HCT116 (cell line): ENCODE results near the gene MAL. TPM values are rescaled to one million over a fixed set of nuclear protein-coding genes. Genes with fewer than 3 reads are reported as not detected.

Experiments
- ATAC-seq: fragments of 200-7000 bp; cut with Tn5 transposase; 2 replicates; pipeline ENCODE4 v1.9.1; 2020; ENCODE audit warnings: mild to moderate bottlenecking, moderate library complexity
- BruUV-seq: library from RNA; stranded (reverse); fragments of 400-500 nt; replicated peaks from 2 replicates; lab custom pipeline; 2021; lab: Mats Ljungman, UMichigan
- CTCF ChIA-PET: fragments of 300-600 bp; sonication (Branson Sonifier 250); formaldehyde crosslinking; loops from one replicate; lab custom pipeline; 2021; ENCODE audit warnings: antibody characterized with exemption; lab: Charles Lee
- POLR2A ChIA-PET: fragments of 300-600, 350-600 bp; sonication (Branson Sonifier 250); formaldehyde crosslinking; loops from one replicate; lab custom pipeline; 2021; ENCODE audit warnings: antibody characterized with exemption; lab: Charles Lee
- RAD21 ChIA-PET, 2 experiments: fragments of 300-600 bp; sonication (Branson Sonifier 250); formaldehyde crosslinking; loops; one replicate each; lab custom pipeline; 2023; ENCODE audit warnings: low total read pairs in 2 of 2; ENCODE audit not compliant: uncharacterized antibody in 2 of 2, unreplicated experiment in 2 of 2, low non-redundant PET in 1 of 2; lab: Charles Lee
- DNase-seq: peaks from one replicate; pipeline ENCODE4 v3.0.0-alpha.2; 2010; ENCODE audit warnings: low read depth, low spot score
- H2AFZ ChIP-seq: fragments of 200-600 bp; shearing (Covaris generic), sonication (generic); 2 replicates; pipeline ENCODE4 v1.6.1; 2017; ENCODE audit warnings: low read depth, mixed run types, mixed read lengths, antibody characterized with exemption, low read length; ENCODE audit not compliant: poor library complexity, severe bottlenecking
- H3K27ac ChIP-seq: 2 replicates; pipeline ENCODE4 v1.5.1; 2012; ENCODE audit warnings: low read depth, low read length
- H3K27me3 ChIP-seq: fragments of 200-600 bp; sonication (generic); 2 replicates; pipeline ENCODE4 v1.6.1; 2016; ENCODE audit warnings: mixed run types, low read length, mixed read lengths; ENCODE audit not compliant: insufficient read depth
- H3K36me3 ChIP-seq, 2 experiments: fragments of 200-500 bp in 1 of 2; fragments of 200-600 bp in 1 of 2; sonication (Bioruptor generic) in 1 of 2; sonication (generic) in 1 of 2; 2 replicates each; pipeline versions ENCODE4 v1.5.1 to v1.6.1; 2014 to 2016; ENCODE audit warnings: low read length in 2 of 2, inconsistent platforms in 1 of 2, mixed read lengths in 1 of 2, mixed run types in 1 of 2; ENCODE audit not compliant: insufficient read depth in 2 of 2, control insufficient read depth in 1 of 2
- H3K4me1 ChIP-seq, 2 experiments: fragments of 200-600 bp in 1 of 2; sonication (generic) in 1 of 2; 2 replicates each; pipeline versions ENCODE4 v1.5.1 to v1.6.1; 2012 to 2017; ENCODE audit warnings: low read length in 2 of 2, inconsistent platforms in 1 of 2, mild to moderate bottlenecking in 1 of 2, mixed read lengths in 1 of 2, mixed run types in 1 of 2, moderate library complexity in 1 of 2; ENCODE audit not compliant: insufficient read depth in 2 of 2, control insufficient read depth in 1 of 2
- H3K4me2 ChIP-seq: fragments of 200-600 bp; sonication (generic); 2 replicates; pipeline ENCODE4 v1.6.1; 2017; ENCODE audit warnings: mixed run types, low read length, mixed read lengths
- H3K4me3 ChIP-seq, 2 experiments: fragments of 200-600 bp in 1 of 2; sonication (generic) in 1 of 2; replicated peaks in 1 of 2; 2 replicates each; pipeline ENCODE4 v1.5.1; 2011 to 2016; ENCODE audit warnings: low read length in 2 of 2, control low read depth in 1 of 2, low read depth in 1 of 2, mild to moderate bottlenecking in 1 of 2, mixed read lengths in 1 of 2, mixed run types in 1 of 2
- H3K79me2 ChIP-seq: fragments of 200-600 bp; sonication (generic); 2 replicates; pipeline ENCODE4 v1.6.1; 2017; ENCODE audit warnings: mild to moderate bottlenecking, mixed run types, low read length, moderate library complexity, mixed read lengths; ENCODE audit not compliant: insufficient read depth
- H3K9ac ChIP-seq: fragments of 200-600 bp; sonication (generic); 2 replicates; pipeline ENCODE4 v1.6.1; 2016; ENCODE audit warnings: low read length, mixed read lengths
- H3K9me2 ChIP-seq: fragments of 200-600 bp; sonication (generic), shearing (Covaris generic); 2 replicates; pipeline ENCODE4 v1.6.1; 2017; ENCODE audit warnings: mixed run types, mild to moderate bottlenecking, moderate library complexity; ENCODE audit not compliant: insufficient read depth
- H3K9me3 ChIP-seq, 2 experiments: fragments of 200-500 bp in 1 of 2; fragments of 200-600 bp in 1 of 2; sonication (Bioruptor generic) in 1 of 2; sonication (generic) in 1 of 2; 2 replicates each; pipeline ENCODE4 v1.6.1; 2014 to 2017; ENCODE audit warnings: low read length in 2 of 2, mixed read lengths in 2 of 2, inconsistent platforms in 1 of 2, low read depth in 1 of 2, mild to moderate bottlenecking in 1 of 2, mixed run types in 1 of 2, moderate library complexity in 1 of 2; ENCODE audit not compliant: control insufficient read depth in 1 of 2, insufficient read depth in 1 of 2
- H4K20me1 ChIP-seq: fragments of 200-600 bp; sonication (generic), shearing (Covaris generic); 2 replicates; pipeline ENCODE4 v1.6.1; 2017; ENCODE audit warnings: mixed run types, mild to moderate bottlenecking, moderate library complexity; ENCODE audit not compliant: insufficient read depth
- CEBPB ChIP-seq: IDR thresholded peaks from 2 replicates; pipeline ENCODE4 v1.6.1; 2012; ENCODE audit warnings: low read depth
- CTCF ChIP-seq, 3 experiments: fragments of 200-600 bp in 1 of 3; sonication (generic) in 1 of 3; IDR thresholded peaks in 2 of 3; conservative IDR thresholded peaks in 1 of 3; 2 replicates each; pipeline ENCODE4 v1.5.1; 2012 to 2017; ENCODE audit warnings: low read depth in 2 of 3, low read length in 2 of 3, antibody characterized with exemption in 1 of 3, borderline replicate concordance in 1 of 3, control low read depth in 1 of 3, mild to moderate bottlenecking in 1 of 3, mixed read lengths in 1 of 3, mixed run types in 1 of 3, moderate library complexity in 1 of 3; ENCODE audit not compliant: insufficient read depth in 1 of 3
- EGR1 ChIP-seq: IDR thresholded peaks from 2 replicates; pipeline ENCODE4 v1.6.1; 2012; ENCODE audit warnings: low read depth
- EZH2 ChIP-seq: fragments of 200-600 bp; sonication (generic); IDR thresholded peaks from 2 replicates; pipeline ENCODE4 v1.6.1; 2017; ENCODE audit warnings: antibody characterized with exemption, mixed run types
- FOSL1 ChIP-seq: IDR thresholded peaks from 2 replicates; pipeline ENCODE4 v1.6.1; 2012; ENCODE audit warnings: low read depth
- MAX ChIP-seq: IDR thresholded peaks from 2 replicates; pipeline ENCODE4 v1.6.1; 2012
- POLR2A ChIP-seq: IDR thresholded peaks from 2 replicates; pipeline ENCODE4 v1.7.0; 2011; ENCODE audit warnings: borderline replicate concordance; ENCODE audit not compliant: insufficient read depth, insufficient read length; ENCODE audit errors: extremely low read depth
- POLR2AphosphoS5 ChIP-seq: IDR thresholded peaks from 2 replicates; pipeline ENCODE4 v1.6.1; 2011; ENCODE audit warnings: mild to moderate bottlenecking, low read depth, low read length, moderate library complexity
- RAD21 ChIP-seq: IDR thresholded peaks from 2 replicates; pipeline ENCODE4 v1.6.1; 2012; ENCODE audit warnings: low read depth, mild to moderate bottlenecking
- SIN3A ChIP-seq: IDR thresholded peaks from 2 replicates; pipeline ENCODE4 v1.6.1; 2012; ENCODE audit warnings: low read depth
- SP1 ChIP-seq: IDR thresholded peaks from 2 replicates; pipeline ENCODE4 v1.6.1; 2012; ENCODE audit warnings: low read depth
- YY1 ChIP-seq: IDR thresholded peaks from 2 replicates; pipeline ENCODE4 v1.6.1; 2011; ENCODE audit warnings: low read length, low read depth, moderate library complexity, mild to moderate bottlenecking; ENCODE audit not compliant: insufficient replicate concordance; ENCODE audit errors: extremely low read depth
- ZFX ChIP-seq: fragments of 450-650 bp; IDR thresholded peaks from 2 replicates; pipeline ENCODE4 v1.6.1; 2017
- ZNF274 ChIP-seq: fragments of 200-500 bp; sonication (Bioruptor generic); IDR thresholded peaks from 2 replicates; pipeline ENCODE4 v1.6.1; 2014; ENCODE audit warnings: mild to moderate bottlenecking, low read depth, low read length, inconsistent platforms
- intact Hi-C: fragments of 100-400 bp; cut with micrococcal nuclease; formaldehyde crosslinking; loops from 2 replicates; pipeline ENCODE4 v1.10.0; 2022
- total RNA-seq: library from RNA; stranded (reverse); gene quantifications from one replicate; pipeline ENCODE4 v1.2.1, GENCODE V29; 2021; ENCODE audit not compliant: unreplicated experiment

Gene MAL
- total RNA-seq, 1 experiment from 2014 or later = not detected

GRCh38 chr2:95076705-95077529 lies 51.4 kb downstream of the MAL start:
- ChIA-PET RAD21 (interaction anchor here in 1 of 2 experiments (0.7 to 1.0 kb wide), 2 partner anchors 38 to 54 kb away, joined by 3 to 5 read pairs; no protein-coding TSS in a partner anchor), POLR2A (interaction anchor here (0.7 kb wide), 1 partner anchor 54 kb away, joined by 4 read pairs; no protein-coding TSS in a partner anchor), CTCF (interaction anchor here (0.7 to 2.0 kb wide), 15 partner anchors 10 to 281 kb away, joined by 3 to 18 read pairs (median 3); partner anchors contain the start of gene MRPS5)
- 0 out of 2 replicates have a peak, but pooled peaks cover 6% of the 10 kb centered on the region for H3K27me3 ChIP-seq
- intact Hi-C loops = loop anchor here (1.0 kb wide), 1 partner anchor 37 kb away; no protein-coding TSS in a partner anchor
- H3K4me2 ChIP-seq = peak overlapping the region; percentile 95
- ATAC-seq (peak; percentile 95), DNase-seq (peak; percentile 63)
- BruUV-seq = no TSS peak
- peaks cover 8 to 19% of the 10 kb centered on the region in 2 experiments; a peak in 3 of 4 replicates for H3K4me1 ChIP-seq
- no peaks in the 10 kb centered on the region for H3K79me2 ChIP-seq
- peak overlapping the region; percentile 25; the same call in 1 of the 2 replicates for H3K27ac ChIP-seq
- no peaks in the 10 kb centered on the region for H3K36me3 ChIP-seq
- peak overlapping the region; percentile 50 to 63 for H3K4me3 ChIP-seq
- H3K9me2 ChIP-seq = no peaks in the 10 kb centered on the region
- H4K20me1 ChIP-seq = no peaks in the 10 kb centered on the region
- TF ChIP-seq ZFX = no peak
- no peak for TF ChIP-seq FOSL1
- no peak for TF ChIP-seq CEBPB
- peak; percentile 82 to 85 (median 84) for TF ChIP-seq CTCF (IDR thresholded peaks at IDR 0.05 in 2 of 3, conservative IDR thresholded peaks at IDR 0.05 in 1 of 3; ENCODE audit: borderline replicate concordance in 1 of 3, insufficient read depth in 1 of 3, low read depth in 2 of 3, low read length in 2 of 3)
- no peak for TF ChIP-seq SP1
- no peak for TF ChIP-seq YY1
- TF ChIP-seq POLR2A = no peak
- no peak for TF ChIP-seq MAX
- no peak for TF ChIP-seq EZH2
- peak; percentile 77 for TF ChIP-seq EGR1
- TF ChIP-seq POLR2AphosphoS5 = peak; percentile 36; the same call in 1 of the 2 replicates
- no peak for TF ChIP-seq ZNF274
- no peak for TF ChIP-seq SIN3A
- TF ChIP-seq RAD21 = peak; percentile 72
- TF ChIP-seq, all 23 proteins: peak for 4
- H3K9ac ChIP-seq = peak overlapping the region; percentile 50
- H3K9me3 ChIP-seq = no peaks in the 10 kb centered on the region
- H2AFZ ChIP-seq = peak overlapping the region; percentile 90
